Measurements from ENCODE around the gene CLCA4. TPM values are rescaled to one million over a fixed set of nuclear protein-coding genes. Genes with fewer than 3 reads are reported as not detected.

The CLCA4 gene
- total RNA-seq, 1 donor from 2014 or later = not detected

DNA sequence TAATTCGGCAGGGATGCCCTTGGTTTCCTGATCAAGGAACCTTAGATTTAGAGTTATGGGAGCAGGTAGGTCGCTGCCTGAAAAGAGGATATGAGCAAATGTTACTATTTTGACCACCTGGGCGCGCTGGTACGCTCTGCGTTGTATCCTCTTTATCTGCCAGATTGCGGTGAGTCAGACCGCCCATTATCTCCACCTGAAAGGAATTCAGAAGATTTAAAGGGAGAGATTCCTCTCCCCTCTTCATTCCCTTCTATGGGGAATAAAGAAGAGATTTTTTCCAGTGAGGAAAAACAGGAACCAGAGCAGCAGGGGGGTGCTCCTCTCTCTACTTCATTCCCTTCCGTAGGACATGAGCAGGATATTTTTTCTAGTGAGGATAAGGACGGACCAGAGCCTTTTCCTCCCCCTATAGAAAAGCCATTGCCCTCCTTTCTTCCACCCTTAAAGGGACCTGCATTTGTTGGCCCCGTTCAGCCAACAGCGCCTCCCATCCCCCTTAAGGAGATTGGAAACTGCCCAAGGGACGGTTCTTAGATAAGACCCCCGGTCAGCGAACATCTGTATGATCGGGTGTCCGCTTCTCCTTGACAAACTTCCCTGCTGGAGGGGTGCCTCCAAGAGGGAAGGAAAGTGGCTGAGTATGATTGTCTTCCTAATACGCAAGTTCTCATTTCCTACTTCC lies 44.0 kb upstream of the CLCA4 start:
- DNase-seq (ENCODE audit: low spot score, unreplicated experiment) = no peak
- TF ChIP-seq, protein P1, sequence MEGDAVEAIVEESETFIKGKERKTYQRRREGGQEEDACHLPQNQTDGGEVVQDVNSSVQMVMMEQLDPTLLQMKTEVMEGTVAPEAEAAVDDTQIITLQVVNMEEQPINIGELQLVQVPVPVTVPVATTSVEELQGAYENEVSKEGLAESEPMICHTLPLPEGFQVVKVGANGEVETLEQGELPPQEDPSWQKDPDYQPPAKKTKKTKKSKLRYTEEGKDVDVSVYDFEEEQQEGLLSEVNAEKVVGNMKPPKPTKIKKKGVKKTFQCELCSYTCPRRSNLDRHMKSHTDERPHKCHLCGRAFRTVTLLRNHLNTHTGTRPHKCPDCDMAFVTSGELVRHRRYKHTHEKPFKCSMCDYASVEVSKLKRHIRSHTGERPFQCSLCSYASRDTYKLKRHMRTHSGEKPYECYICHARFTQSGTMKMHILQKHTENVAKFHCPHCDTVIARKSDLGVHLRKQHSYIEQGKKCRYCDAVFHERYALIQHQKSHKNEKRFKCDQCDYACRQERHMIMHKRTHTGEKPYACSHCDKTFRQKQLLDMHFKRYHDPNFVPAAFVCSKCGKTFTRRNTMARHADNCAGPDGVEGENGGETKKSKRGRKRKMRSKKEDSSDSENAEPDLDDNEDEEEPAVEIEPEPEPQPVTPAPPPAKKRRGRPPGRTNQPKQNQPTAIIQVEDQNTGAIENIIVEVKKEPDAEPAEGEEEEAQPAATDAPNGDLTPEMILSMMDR (IDR thresholded peaks at IDR 0.05; ENCODE audit: unreplicated experiment) = no peak
- peaks cover 36% of the 10 kb centered on the region for H3K27me3 Mint-ChIP-seq
- peaks cover 14% of the 10 kb centered on the region for H3K4me1 Mint-ChIP-seq (ENCODE audit: low read depth)
- H3K27ac Mint-ChIP-seq = peak overlapping the region; percentile 92
- H3K36me3 Mint-ChIP-seq (ENCODE audit: insufficient read depth) = no peaks in the 10 kb centered on the region
- no peaks in the 10 kb centered on the region for H3K9me3 Mint-ChIP-seq (ENCODE audit: low read depth)
- H3K4me3 Mint-ChIP-seq (ENCODE audit: low read depth) = peak overlapping the region; percentile 81

DNA sequence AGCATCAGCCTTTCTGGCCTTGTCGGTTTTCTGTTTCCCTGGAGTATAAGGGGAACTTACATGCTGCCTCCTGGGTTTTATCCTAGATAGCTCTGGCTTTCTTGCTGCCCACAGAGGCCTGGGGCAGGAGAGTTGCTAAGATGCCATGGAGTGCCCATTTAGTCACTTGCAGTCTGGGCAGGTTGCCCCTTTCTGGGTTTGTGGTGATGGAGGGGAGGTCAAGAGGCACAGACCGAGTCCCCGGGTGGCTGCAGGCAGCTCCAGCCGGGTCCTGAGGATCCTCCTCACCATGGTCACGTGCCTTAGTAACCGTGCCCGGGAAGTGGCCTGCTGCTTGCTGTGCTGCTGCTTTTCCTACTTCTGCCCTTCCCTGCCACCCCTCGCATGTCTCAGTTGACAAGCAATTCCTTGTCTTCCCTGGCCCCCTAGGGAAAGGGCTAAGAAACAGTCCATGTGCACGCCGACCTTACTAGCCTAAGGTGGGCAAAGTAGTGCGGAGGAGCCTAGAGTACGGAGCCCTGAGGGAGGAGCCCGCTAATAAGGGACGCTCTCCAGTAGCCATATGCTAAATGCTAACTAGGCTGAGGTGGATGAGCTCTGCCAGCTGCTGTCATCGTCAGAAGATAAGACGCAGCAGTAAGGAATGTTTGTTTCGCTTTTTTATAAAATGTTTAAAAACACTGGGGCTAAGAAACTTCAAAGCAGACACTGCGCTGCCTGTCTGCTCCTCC lies 43.3 kb upstream of the CLCA4 start:
- DNase-seq (ENCODE audit: low spot score, unreplicated experiment) = no peak
- H3K27ac Mint-ChIP-seq = no peak overlapping the region

DNA sequence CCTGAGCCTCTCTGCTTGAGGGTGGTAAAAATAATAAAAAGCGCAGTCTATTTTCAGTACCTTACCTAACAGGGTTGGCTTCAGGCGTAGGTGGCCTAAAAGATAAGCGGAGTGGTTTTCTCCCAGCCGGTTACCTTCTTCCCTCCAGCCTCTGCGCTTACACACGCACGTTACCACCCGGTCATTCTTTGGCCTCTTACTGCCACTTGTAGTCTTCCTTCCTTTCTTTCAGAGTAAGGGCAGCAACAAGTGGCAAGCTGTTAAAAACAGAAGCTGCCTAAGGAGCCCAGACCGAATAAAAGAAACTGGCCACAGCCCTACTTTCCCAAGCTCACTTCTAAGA lies 42.8 kb upstream of the CLCA4 start:
- no peak for DNase-seq (ENCODE audit: low spot score, unreplicated experiment)
- H3K27me3 Mint-ChIP-seq = peaks cover 36% of the 10 kb centered on the region

More for the DNA sequence above, 43.3 kb upstream of the CLCA4 start:
- H3K4me1 Mint-ChIP-seq (ENCODE audit: low read depth) = peaks cover 14% of the 10 kb centered on the region
- H3K27me3 Mint-ChIP-seq = peaks cover 36% of the 10 kb centered on the region
- peak overlapping the region; percentile 81 for H3K4me3 Mint-ChIP-seq (ENCODE audit: low read depth)
- H3K9me3 Mint-ChIP-seq (ENCODE audit: low read depth) = no peaks in the 10 kb centered on the region
- H3K36me3 Mint-ChIP-seq (ENCODE audit: insufficient read depth) = no peaks in the 10 kb centered on the region
- TF ChIP-seq, protein P1 (IDR thresholded peaks at IDR 0.05; ENCODE audit: unreplicated experiment) = no peak

DNA sequence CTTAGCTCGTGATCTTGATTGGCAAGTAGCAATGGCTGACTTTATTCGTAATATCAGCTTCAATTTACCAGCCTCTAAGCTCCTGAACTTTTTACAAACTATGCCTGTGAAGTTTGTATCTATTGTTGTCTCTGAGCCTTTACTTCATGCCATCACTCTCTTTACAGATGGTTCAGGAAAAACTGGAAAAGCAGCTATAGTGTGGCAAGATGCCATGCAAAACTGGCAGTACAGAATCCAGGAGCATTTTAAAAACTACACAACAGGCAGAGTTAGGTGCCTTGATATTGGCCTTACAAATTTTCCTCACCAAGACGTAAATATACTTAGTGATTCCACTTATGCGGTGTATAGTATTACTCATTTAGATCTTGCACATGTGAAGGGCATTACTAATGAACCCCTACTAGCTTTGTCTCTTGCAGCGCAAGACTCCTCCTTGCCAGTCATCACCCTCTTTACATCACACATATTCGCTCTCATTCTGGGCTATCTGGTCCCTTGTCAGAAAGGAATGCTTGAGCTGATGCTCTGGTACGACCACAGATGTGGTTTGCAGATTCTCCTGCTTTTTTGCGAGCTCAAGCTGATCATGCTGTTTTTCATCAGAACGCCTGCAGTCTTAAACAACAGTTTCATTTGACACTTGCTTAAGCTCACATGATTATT lies 41.8 kb upstream of the CLCA4 start:
- Mint-ChIP-seq H3K27ac (no peak overlapping the region), H3K4me1 (ENCODE audit: low read depth) (peaks cover 14% of the 10 kb centered on the region), H3K4me3 (ENCODE audit: low read depth) (no peak overlapping the region), H3K27me3 (peaks cover 38% of the 10 kb centered on the region), H3K36me3 (ENCODE audit: insufficient read depth) (no peaks in the 10 kb centered on the region), H3K9me3 (ENCODE audit: low read depth) (no peaks in the 10 kb centered on the region)
- TF ChIP-seq, protein P1 (IDR thresholded peaks at IDR 0.05; ENCODE audit: unreplicated experiment) = no peak
- no peak for DNase-seq (ENCODE audit: low spot score, unreplicated experiment)

More for the DNA sequence above, 42.8 kb upstream of the CLCA4 start:
- Mint-ChIP-seq H3K4me3 (ENCODE audit: low read depth) (peak overlapping the region; percentile 81), H3K27ac (no peak overlapping the region), H3K9me3 (ENCODE audit: low read depth) (no peaks in the 10 kb centered on the region), H3K4me1 (ENCODE audit: low read depth) (peaks cover 14% of the 10 kb centered on the region), H3K36me3 (ENCODE audit: insufficient read depth) (no peaks in the 10 kb centered on the region)
- TF ChIP-seq, protein P1 (IDR thresholded peaks at IDR 0.05; ENCODE audit: unreplicated experiment) = no peak

DNA sequence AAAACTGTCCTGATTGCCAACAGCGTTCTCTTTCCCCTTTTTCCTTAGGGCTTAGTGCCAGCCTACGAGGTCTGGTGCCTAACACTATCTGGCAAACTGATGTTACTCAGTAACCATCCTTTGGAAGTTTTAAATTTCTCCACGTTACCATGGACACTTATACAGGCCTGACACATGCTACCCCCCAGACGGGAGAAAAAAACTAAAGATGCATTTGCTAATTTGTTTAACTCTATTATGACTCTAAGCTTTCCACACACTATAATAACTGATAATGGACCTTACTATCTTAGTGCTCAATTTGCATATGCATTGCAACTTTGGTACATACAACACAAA lies 41.3 kb upstream of the CLCA4 start:
- H3K27ac Mint-ChIP-seq = no peak overlapping the region
- H3K36me3 Mint-ChIP-seq (ENCODE audit: insufficient read depth) = no peaks in the 10 kb centered on the region
- no peaks in the 10 kb centered on the region for H3K9me3 Mint-ChIP-seq (ENCODE audit: low read depth)
- no peak overlapping the region for H3K4me3 Mint-ChIP-seq (ENCODE audit: low read depth)
- TF ChIP-seq, protein P1 (IDR thresholded peaks at IDR 0.05; ENCODE audit: unreplicated experiment) = no peak
- peaks cover 38% of the 10 kb centered on the region for H3K27me3 Mint-ChIP-seq
- peaks cover 14% of the 10 kb centered on the region for H3K4me1 Mint-ChIP-seq (ENCODE audit: low read depth)
- no peak for DNase-seq (ENCODE audit: low spot score, unreplicated experiment)

Data from progenitor cell of endocrine pancreas (in vitro differentiated cells).